Measurements from ENCODE around the gene TCF25.
"Not testable (repeated sequence)": the region's sequence is repeated elsewhere in the genome, so short reads cannot be mapped to it uniquely, and the experiment has no call there.

Gene TCF25

DNA sequence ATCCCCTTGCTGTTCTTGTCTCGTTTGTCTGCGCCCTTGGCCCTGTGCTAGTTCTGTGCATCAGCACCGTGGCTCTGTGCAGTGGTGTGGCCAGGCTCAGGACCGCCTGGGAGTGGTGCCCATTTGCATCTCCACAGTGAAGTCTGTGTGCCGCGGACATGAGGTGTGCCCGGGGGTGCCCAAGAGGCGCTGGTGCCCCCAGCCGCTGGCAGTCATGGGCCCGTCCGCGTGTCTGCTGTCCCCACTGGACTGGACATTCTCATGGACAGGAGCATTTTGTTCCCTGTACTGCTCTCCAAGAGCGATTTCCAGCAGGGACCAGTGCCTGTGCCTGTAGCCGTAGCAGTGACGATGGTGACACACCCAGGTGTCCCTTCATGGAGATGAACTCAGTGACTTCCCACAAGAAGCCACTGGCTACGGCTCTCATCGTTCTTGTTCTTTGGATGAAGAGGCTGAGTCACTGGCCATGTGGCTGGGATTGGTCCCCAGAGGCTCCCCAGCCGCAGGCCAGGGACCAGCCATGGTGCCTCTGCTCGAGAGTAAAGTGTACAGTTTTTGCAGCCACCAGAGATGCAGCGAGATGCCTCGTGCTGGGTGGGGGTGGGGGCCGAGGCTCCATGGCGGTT, 32.2 kb downstream of the TCF25 start:
- no peak for DNase-seq (ENCODE audit: low spot score)

DNA sequence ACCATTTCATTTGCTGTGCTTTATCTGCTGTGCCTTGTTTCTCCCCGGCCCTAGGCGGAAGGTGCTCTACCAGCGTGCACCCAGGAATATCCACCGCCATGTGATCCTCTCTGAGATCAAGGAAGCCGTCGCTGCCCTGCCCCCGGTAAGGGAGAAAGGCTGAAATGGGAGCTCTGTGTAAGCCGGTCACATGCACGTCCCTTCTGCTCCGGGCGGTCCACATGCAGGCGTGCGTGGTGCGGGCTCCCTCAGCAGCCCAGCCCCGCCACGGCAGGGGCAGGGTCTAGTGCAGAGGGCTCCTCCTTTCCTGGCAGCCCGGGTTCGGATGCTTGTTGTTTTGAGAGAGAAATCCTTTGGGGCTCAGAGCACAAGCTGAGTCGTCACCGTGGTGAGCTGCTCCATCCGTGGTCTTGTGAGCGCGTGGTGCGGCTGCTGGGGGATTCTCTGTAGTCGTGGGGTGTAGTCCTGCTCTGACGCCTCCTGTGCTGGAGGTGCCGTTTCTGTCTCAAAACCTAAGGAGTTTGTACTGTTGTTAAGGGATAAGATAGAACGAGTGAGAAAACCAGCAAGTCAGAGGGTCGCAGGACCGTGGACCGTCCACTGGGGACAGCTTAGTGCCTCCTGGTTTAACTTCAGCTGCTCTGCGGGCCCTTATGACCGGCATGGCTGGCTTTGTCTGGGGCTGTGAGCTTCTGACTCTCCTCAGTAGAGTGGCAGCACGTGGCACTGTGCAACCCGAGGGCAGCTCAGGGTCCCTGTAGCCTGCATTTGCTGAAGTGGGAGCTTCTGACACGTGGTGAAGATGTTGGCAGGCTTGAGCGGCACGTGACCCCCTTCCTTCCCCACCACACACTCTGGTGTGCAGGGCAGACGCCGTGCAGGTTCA, 33.0 kb downstream of the TCF25 start:
- DNase-seq (ENCODE audit: low spot score), result no peak

DNA sequence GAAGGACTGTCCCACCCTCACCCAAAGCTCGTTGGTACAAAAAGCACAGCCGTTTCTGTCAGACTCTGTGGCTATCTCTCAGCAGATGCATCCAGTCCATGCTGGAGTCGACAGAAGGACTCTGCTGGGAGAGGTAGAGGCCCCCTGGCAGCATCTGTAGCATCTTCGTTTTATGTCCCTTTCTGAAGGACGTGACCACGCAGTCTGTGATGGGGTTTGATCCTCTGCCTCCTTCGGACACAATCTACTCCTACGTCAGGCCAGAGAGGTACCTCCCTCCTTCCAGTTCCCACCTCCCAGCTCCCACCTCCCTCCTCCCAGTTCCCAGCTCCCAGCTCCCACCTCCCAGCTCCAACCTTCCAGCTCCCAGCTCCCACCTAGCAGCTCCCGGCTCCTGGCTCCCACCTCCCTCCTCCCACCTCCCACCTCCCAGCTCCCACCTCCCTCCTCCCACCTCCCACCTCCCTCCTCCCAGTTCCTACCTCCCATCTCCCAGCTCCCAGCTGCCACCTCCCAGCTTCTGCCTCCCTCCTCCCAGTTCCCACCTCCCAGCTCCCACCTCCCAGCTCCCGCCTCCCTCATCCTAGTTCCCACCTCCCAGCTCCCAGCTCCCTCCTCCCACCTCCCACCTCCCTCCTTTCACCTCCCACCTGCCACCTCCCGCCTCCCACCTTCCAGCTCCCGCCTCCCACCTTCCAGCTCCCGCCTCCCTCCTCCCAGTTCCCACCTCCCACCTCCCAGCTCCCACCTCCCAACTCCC, 33.8 kb downstream of the TCF25 start:
- DNase-seq (ENCODE audit: low spot score), result no peak

DNA sequence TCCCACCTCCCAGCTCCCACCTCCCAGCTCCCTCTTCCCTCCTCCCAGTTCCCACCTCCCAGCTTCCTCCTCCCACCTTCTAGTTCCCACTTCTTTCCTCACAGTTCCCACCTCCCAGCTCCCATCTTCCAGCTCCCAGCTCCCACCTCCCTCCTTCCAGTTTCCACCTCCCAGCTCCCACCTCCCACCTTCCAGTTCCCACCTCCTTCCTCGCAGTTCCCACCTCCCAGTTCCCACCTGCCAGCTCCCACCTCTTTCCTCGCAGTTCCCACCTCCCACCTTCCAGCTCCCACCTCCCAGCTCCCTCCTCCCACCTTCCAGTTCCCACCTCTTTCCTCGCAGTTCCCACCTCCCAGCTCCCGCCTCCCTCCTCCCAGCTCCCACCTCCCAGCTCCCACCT, 34.8 kb downstream of the TCF25 start:
- DNase-seq (ENCODE audit: low spot score), result no peak

DNA sequence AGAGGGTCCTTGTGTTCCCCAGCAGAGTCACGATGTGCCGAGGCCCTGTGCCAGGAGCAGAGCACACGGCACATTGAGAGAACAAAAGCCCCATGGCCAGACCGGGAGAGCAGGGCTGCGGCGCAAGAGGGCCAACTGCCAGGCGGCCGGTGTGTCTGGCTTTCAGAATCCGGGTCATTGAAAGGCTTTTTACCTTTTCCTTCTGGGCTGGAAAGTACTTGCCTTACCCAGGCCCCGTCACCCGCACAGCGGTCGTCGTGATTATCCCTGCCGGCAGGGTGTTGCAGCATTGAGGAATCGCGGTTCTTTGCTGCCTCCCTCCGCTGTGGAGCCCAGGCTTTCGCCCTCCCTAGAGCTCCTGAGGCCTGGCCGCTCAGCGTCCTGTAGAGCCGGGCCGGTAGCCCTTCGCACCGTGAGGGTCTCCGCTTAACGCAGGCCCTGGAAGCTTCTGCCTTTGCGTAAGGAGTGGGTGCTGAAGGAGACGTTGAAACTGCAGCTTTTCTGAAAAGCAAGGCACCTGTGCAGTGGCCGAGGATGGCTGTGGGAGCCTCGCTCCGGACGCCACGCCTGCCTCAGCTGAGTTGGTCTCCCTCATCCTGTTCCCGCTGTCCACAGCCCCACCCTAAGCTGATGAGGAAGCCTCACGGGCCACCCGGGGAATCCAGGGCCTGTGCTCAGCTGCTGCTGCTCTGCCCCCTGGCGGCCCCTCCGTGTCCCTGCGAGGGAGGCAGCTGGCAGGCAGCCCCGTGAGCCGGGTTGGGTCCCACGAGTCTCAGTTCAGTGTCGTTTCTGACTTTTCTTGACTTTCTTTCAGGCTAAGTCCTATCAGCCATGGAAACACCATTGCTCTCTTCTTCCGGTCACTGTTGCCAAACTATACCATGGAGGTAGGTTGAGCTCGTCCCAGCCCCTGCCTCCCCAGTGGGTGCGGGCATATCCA, 36.7 kb downstream of the TCF25 start:
- peak; percentile 94 for DNase-seq (ENCODE audit: low spot score)

DNA sequence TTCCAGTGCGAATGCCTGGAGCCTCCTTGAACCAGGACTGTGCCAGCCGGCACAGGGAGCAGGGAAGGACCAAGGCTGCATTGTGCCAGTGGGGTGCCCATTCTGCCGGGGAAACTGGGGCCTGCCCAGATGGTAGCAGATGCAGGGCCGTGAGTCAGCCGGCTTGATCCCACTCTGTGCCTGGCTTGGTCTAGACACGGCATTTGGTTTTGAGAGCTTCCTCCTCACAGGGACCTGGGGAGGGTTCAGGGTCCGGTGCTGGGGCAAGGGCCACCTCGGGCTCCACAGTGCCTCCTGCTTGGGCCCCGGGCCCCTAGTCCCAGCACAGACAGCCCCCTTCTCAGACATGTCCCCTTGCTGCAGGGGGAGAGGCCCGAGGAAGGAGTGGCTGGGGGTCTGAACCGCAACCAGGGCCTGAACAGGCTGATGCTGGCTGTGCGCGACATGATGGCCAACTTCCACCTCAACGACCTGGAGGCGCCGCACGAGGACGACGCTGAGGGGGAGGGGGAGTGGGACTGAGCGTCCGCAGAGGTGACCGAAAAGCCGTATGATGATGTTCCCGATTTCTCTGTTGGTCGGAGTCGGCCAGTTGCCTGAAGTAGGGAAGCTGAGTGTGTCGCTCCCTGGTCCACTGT, 37.4 kb downstream of the TCF25 start:
- no peak for DNase-seq (ENCODE audit: low spot score)

DNA sequence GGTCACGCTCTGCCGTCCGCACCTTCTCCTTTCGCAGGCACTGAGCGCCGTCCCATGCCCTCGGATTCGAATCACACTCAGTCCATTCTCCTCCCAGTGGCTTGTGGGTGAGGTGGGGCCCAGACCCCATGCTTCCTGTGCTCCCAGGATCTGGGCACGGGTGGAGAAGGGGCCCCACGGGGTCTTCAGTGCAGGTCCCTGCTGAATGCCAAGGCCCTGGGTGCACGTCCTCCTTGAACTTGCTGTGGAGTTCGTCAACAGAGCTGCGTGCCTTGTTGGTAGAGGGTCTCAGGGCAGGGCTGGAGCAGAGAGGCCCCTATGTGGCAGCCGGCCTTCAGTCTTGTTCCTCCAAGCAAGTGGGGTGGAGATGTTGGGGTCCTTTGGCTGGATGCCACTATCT, 38.0 kb downstream of the TCF25 start:
- no peak for DNase-seq (ENCODE audit: low spot score)

DNA sequence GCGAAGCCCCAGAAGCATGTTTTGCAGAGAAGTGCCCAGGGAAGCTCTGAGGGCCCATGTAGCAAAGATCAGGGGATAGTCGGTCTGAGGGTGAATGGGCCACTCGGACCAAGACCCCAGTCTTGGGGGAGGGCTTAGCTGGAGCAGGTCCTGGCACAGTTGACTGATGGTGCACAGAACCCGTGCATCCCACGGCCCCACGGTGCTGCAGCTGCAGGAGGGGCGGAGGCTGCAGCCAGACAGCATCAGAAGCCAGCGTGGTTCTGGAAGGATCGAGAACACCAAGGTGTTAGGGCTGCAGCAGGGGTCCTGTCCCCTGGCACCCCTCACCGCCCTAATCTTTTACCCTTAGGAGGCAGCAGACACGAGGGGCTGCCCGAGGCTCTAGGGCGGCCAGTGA, 38.8 kb downstream of the TCF25 start:
- DNase-seq (ENCODE audit: low spot score), result no peak

DNA sequence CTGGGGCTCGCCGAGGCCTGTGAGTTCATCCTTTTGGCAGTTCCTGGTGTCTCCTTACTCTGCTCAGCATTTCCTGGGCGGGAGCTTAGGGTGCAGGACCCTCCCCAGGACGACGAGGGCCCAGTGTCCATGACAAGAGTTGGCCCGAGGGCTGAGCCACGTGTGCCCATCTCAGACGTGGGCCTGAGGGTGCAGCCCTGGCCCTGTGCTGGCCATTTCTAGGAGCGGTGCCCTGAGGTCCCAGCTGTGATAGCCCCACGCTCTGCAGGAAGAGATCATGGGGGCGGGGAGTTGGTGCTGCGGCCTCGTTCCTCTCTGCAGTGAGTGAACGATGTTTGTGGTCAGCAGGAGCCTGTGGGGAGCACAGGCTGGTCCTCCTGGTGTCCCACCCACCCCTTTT, 39.2 kb downstream of the TCF25 start:
- DNase-seq (ENCODE audit: low spot score), result no peak

DNA sequence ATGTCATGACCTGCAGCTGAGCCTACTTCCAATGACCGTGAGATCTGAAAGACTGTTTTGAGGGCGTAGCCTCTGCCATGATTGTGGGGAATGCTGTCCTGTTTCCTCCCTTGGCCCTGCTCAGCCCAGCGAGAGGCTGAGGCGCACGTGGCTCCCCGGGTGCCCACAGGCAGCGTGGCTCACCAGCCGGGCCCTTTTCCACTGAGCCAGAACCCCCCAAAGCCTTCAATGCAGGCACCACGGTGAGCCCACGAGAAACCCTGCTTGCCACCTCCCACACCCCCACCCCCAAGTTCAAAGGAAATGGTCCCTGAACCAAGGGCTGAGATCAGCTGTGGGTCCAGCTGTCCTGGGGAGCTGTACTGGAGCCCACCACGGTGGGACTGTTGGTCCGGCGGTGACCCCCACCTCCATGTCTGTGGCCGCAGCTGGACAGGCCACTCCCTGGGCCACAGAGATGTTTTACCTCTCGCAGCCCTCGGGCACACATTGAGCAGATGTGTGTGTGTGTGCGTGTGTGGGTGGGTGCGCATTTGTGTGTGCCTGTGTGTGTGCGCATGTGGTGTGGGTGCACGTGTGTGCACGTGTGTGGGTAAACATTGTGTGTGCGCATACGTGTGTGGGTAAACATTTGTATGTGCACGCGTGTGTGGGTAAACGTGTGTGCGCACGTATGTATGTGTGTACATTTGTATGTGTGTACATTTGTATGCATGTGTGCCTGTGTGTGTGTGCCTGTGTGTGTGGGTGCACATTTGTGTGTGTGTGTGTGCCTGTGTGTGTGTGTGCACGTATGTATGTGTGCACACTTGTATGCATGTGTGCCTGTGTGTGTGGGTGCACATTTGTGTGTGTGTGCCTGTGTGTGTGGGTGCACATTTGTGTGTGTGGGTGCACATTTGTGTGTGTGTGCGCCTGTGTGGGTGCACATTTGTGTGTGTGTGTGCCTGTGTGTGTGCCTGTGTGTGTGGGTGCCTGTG, 40.3 kb downstream of the TCF25 start:
- no peak for DNase-seq (ENCODE audit: low spot score)

DNA sequence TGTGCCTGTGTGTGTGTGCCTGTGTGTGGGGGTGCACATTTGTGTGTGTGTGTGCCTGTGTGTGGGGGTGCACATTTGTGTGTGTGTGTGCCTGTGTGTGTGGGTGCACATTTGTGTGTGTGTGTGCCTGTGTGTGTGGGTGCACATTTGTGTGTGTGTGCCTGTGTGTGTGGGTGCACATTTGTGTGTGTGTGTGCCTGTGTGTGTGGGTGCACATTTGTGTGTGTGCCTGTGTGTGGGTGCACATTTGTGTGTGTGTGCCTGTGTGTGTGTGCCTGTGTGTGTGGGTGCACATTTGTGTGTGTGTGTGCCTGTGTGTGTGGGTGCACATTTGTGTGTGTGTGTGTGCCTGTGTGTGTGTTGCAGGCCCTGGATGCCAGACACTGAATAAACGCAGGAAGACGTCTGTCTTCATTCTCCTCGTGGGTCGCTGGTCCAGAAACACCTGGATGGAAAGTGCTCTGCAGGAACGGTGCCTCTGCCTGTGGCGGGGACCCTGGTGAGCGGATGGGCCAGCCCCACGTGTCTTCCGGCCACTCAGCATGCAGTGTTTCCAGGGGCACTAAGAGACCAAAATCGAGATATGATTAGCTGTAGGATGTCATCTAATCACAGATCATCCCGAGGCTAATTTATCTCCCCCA, 41.4 kb downstream of the TCF25 start:
- not testable (repeated sequence) for DNase-seq (ENCODE audit: low spot score)

DNA sequence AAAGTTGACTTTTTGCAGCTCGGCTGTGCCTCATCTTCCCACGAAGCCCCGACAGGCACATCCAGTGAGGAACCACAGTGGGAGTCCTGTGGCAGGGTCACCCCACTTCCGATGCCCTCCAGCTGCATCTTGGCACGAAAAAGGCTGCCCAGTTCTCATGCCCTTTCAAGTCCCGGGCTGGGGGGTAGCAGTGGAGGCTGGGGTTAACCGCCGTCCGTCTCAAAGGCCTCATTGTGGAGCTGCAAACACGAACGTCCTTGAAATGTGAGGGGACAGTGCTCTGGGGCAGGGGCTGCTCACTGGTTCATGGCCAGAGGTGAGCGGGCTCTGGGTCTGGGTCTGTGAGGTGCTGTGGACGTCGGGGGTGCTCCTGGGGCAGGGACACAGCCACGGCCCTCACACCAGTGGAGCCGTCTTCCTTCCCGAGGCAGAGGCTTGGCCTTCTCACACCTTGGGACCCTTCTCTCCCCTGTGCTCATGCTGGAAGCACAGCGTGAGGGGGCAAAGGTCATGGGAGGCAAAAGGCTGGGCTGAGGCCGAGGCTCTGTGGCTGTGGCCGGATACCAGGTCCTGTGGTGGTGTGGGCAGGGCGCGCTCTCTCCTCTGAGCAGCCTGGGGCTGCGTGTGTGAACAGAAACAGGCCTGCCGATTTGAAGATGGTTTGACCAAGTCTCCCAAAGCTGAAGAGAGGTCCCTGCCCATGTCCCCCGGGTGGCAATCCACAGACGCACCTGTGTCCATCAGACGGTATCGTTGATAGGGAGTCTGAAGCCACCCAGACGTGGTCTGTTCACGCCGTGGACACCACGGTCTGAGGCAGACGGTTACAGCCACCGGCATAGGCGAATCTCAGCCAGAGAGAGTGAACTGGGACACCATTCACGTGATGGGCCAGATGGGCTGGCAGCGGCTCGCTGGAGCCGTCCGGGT, 42.2 kb downstream of the TCF25 start:
- no peak for DNase-seq (ENCODE audit: low spot score)

DNA sequence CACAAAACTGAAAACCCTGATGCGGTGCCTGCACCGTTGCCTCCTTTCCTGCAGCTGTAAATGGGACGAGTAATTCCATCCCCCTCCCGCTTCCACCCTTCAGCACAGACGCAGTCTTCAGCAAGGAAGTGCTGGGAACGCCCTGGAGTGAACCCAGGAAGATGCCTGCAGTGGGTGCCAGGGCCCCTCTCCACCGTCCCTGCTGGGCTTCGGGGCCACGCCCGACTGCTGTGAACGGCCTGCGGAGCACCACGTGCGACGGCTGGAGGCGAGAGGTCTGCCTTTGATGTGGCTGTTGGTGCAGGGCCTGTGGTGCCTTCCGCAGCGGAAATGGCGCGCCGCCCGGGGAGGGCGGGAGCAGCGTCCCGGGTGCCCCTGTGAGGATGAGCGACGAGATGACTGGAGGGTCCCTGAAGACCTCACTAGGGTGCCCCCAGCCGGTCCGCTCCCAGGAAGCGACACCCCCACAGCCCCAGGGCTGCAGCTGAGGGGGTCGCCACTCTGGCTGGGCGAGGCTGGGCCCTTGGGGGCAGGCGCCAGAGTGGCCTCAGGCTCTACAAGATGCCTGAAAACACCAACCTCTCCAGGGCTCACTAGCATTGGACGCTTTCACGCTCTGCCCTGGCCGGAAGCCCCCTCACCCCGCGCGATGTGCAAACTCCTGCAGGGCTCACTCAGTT, 44.5 kb downstream of the TCF25 start:
- peak; percentile 57 for DNase-seq (ENCODE audit: low spot score)

DNA sequence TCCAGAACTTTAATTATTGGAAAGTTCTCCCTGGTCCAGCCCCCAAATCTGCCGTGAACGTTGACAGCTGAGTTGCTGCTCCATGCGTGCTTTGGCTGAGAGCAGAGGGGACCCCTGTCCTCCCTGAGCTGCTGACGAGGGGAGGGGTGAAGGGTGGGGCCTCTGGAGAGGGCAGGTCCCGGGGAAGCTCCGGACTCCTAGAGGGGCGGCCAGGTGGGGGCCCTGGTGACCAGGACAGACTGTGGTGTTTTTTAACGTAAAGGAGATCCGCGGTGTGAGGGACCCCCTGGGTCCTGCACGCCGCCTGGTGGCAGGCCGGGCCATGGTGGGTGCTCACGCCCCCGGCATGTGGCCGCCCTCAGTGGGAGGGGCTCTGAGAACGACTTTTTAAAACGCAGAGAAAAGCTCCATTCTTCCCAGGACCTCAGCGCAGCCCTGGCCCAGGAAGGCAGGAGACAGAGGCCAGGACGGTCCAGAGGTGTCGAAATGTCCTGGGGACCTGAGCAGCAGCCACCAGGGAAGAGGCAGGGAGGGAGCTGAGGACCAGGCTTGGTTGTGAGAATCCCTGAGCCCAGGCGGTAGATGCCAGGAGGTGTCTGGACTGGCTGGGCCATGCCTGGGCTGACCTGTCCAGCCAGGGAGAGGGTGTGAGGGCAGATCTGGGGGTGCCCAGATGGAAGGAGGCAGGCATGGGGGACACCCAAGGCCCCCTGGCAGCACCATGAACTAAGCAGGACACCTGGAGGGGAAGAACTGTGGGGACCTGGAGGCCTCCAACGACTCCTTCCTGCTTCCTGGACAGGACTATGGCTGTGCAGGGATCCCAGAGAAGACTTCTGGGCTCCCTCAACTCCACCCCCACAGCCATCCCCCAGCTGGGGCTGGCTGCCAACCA, 45.3 kb downstream of the TCF25 start, which contains the start of gene MC1R:
Gene MC1R (plus strand): TSS at position 410 of the 895 bp plus-strand sequence. CDS start 397 bp downstream, at position 807.
- no peak for DNase-seq (ENCODE audit: low spot score)

DNA sequence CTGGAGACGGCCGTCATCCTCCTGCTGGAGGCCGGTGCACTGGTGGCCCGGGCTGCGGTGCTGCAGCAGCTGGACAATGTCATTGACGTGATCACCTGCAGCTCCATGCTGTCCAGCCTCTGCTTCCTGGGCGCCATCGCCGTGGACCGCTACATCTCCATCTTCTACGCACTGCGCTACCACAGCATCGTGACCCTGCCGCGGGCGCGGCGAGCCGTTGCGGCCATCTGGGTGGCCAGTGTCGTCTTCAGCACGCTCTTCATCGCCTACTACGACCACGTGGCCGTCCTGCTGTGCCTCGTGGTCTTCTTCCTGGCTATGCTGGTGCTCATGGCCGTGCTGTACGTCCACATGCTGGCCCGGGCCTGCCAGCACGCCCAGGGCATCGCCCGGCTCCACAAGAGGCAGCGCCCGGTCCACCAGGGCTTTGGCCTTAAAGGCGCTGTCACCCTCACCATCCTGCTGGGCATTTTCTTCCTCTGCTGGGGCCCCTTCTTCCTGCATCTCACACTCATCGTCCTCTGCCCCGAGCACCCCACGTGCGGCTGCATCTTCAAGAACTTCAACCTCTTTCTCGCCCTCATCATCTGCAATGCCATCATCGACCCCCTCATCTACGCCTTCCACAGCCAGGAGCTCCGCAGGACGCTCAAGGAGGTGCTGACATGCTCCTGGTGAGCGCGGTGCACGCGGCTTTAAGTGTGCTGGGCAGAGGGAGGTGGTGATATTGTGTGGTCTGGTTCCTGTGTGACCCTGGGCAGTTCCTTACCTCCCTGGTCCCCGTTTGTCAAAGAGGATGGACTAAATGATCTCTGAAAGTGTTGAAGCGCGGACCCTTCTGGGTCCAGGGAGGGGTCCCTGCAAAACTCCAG, 46.4 kb downstream of the TCF25 start:
- DNase-seq (ENCODE audit: low spot score), result no peak

DNA sequence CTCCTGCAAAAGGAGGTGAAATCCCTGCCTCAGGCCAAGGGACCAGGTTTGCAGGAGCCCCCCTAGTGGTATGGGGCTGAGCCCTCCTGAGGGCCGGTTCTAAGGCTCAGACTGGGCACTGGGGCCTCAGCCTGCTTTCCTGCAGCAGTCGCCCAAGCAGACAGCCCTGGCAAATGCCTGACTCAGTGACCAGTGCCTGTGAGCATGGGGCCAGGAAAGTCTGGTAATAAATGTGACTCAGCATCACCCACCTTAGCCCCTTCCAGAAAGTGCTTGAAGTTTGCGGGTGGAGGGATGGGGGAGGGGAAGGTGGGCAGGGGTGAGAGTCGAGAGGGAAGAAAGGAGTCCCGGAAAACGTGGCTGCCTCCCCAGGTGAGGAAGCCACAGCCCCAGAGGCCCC, 47.3 kb downstream of the TCF25 start:
- DNase-seq (ENCODE audit: low spot score), result no peak

Measured in iPS-NIHi11 (cell line).